Parathyroid adenoma (tissue), 2 donors: Measurements from ENCODE around the gene MRPL39.

Source experiments
- H2AFZ ChIP-seq: fragments of 300-600 bp; sonication (generic); one replicate; pipeline ENCODE4 v1.7.0; 2017; ENCODE audit warnings: antibody characterized with exemption, mild to moderate bottlenecking
- H3K27ac ChIP-seq: fragments of 300-600 bp; sonication (generic); one replicate; pipeline ENCODE4 v1.7.0; 2017
- H3K27me3 ChIP-seq: fragments of 300-600 bp; sonication (generic); one replicate; pipeline ENCODE4 v1.7.0; 2017; ENCODE audit warnings: low read length; ENCODE audit not compliant: control insufficient read depth, insufficient read depth
- H3K36me3 ChIP-seq: fragments of 300-600 bp; sonication (generic); one replicate; pipeline ENCODE4 v1.7.0; 2017; ENCODE audit warnings: low read length; ENCODE audit not compliant: control insufficient read depth, insufficient read depth
- H3K4me1 ChIP-seq: fragments of 300-600 bp; sonication (generic); one replicate; pipeline ENCODE4 v1.7.0; 2017; ENCODE audit warnings: control low read depth
- H3K4me2 ChIP-seq: fragments of 300-600 bp; sonication (generic); one replicate; pipeline ENCODE4 v1.7.0; 2017; ENCODE audit warnings: low read length
- H3K4me3 ChIP-seq: fragments of 300-600 bp; sonication (generic); one replicate; pipeline ENCODE4 v1.7.0; 2017; ENCODE audit warnings: low read depth, low read length
- H3K79me2 ChIP-seq: fragments of 300-600 bp; sonication (generic); one replicate; pipeline ENCODE4 v1.7.0; 2017; ENCODE audit warnings: control low read depth
- H3K9ac ChIP-seq: fragments of 300-600 bp; sonication (generic); one replicate; pipeline ENCODE4 v1.7.0; 2017; ENCODE audit warnings: mild to moderate bottlenecking
- H3K9me3 ChIP-seq: fragments of 300-600 bp; sonication (generic); one replicate; pipeline ENCODE4 v1.7.0; 2017; ENCODE audit warnings: low read length; ENCODE audit not compliant: control insufficient read depth
- TF ChIP-seq, protein P1 (sequence below): fragments of 300-600 bp; sonication (generic); IDR thresholded peaks from one replicate; pipeline ENCODE4 v1.7.0; 2017; ENCODE audit warnings: antibody characterized with exemption, mild to moderate bottlenecking
- donor health status: primary hyperparathyroidism.

Gene MRPL39

GRCh38 chr21:25579226-25580013 lies 27.9 kb downstream of the MRPL39 start:
- TF ChIP-seq, protein P1, sequence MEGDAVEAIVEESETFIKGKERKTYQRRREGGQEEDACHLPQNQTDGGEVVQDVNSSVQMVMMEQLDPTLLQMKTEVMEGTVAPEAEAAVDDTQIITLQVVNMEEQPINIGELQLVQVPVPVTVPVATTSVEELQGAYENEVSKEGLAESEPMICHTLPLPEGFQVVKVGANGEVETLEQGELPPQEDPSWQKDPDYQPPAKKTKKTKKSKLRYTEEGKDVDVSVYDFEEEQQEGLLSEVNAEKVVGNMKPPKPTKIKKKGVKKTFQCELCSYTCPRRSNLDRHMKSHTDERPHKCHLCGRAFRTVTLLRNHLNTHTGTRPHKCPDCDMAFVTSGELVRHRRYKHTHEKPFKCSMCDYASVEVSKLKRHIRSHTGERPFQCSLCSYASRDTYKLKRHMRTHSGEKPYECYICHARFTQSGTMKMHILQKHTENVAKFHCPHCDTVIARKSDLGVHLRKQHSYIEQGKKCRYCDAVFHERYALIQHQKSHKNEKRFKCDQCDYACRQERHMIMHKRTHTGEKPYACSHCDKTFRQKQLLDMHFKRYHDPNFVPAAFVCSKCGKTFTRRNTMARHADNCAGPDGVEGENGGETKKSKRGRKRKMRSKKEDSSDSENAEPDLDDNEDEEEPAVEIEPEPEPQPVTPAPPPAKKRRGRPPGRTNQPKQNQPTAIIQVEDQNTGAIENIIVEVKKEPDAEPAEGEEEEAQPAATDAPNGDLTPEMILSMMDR = no peak
- no peak overlapping the region for H3K27ac ChIP-seq
- H3K27me3 ChIP-seq = no peaks in the 10 kb centered on the region
- no peaks in the 10 kb centered on the region for H3K4me1 ChIP-seq
- H3K9ac ChIP-seq = no peak overlapping the region
- H3K4me2 ChIP-seq = no peak overlapping the region
- no peaks in the 10 kb centered on the region for H3K9me3 ChIP-seq
- no peaks in the 10 kb centered on the region for H3K36me3 ChIP-seq
- no peak overlapping the region for H3K4me3 ChIP-seq
- H2AFZ ChIP-seq = no peak overlapping the region
- no peaks in the 10 kb centered on the region for H3K79me2 ChIP-seq

- Histone ChIP-seq H3K9me3 (no peaks in the 10 kb centered on the region), H2AFZ (no peak overlapping the region), H3K9ac (no peak overlapping the region), H3K79me2 (no peaks in the 10 kb centered on the region), H3K4me3 (no peak overlapping the region), H3K27me3 (no peaks in the 10 kb centered on the region), H3K4me1 (no peaks in the 10 kb centered on the region), H3K4me2 (no peak overlapping the region), H3K36me3 (no peaks in the 10 kb centered on the region), H3K27ac (no peak overlapping the region)
- TF ChIP-seq, protein P1 = no peak
Measured at GRCh38 chr21:25578056-25578961, 29.0 kb downstream of the MRPL39 start.

- Histone ChIP-seq H3K4me1 (no peaks in the 10 kb centered on the region), H3K36me3 (no peaks in the 10 kb centered on the region), H3K4me3 (no peak overlapping the region), H3K27me3 (no peaks in the 10 kb centered on the region), H3K4me2 (no peak overlapping the region), H3K27ac (no peak overlapping the region), H3K9me3 (no peaks in the 10 kb centered on the region), H3K79me2 (no peaks in the 10 kb centered on the region), H3K9ac (no peak overlapping the region), H2AFZ (no peak overlapping the region)
- TF ChIP-seq, protein P1 = no peak
Measured at GRCh38 chr21:25577424-25578055, 29.7 kb downstream of the MRPL39 start.

GRCh38 chr21:25573409-25574206 lies 33.7 kb downstream of the MRPL39 start:
- no peaks in the 10 kb centered on the region for H3K4me1 ChIP-seq
- H3K9me3 ChIP-seq = no peaks in the 10 kb centered on the region
- H3K27ac ChIP-seq = no peak overlapping the region
- no peaks in the 10 kb centered on the region for H3K79me2 ChIP-seq
- H3K27me3 ChIP-seq = no peaks in the 10 kb centered on the region
- H3K9ac ChIP-seq = no peak overlapping the region
- TF ChIP-seq, protein P1 = no peak
- H3K4me3 ChIP-seq = no peak overlapping the region
- H3K4me2 ChIP-seq = no peak overlapping the region
- H3K36me3 ChIP-seq = no peaks in the 10 kb centered on the region
- H2AFZ ChIP-seq = no peak overlapping the region
